ELF-1 (cell line): Measurements from ENCODE around the gene RNASE9.
"Not testable (repeated sequence)": the region's sequence is repeated elsewhere in the genome, so short reads cannot be mapped to it uniquely, and the experiment has no call there.

Source experiments
- DNase-seq: peaks from one replicate; pipeline ENCODE4 v3.0.0-alpha.2; 2016; ENCODE audit warnings: low read depth, low spot score

RNASE9 gene

GRCh38 chr14:20522332-20522731 is 38.5 kb downstream of the RNASE9 start:
- DNase-seq: no peak

GRCh38 chr14:20516921-20517320 is 43.9 kb downstream of the RNASE9 start:
- DNase-seq: no peak

- no peak for DNase-seq
Measured at GRCh38 chr14:20515846-20516245, 45.0 kb downstream of the RNASE9 start.

GRCh38 chr14:20512177-20512905 is 48.5 kb downstream of the RNASE9 start:
- DNase-seq: no peak

GRCh38 chr14:20508367-20508766 is 52.5 kb downstream of the RNASE9 start:
- no peak for DNase-seq

GRCh38 chr14:20507537-20507936 is 53.3 kb downstream of the RNASE9 start:
- DNase-seq: not testable (repeated sequence)

GRCh38 chr14:20506752-20507151 is 54.1 kb downstream of the RNASE9 start:
- not testable (repeated sequence) for DNase-seq

GRCh38 chr14:20506276-20506675 is 54.6 kb downstream of the RNASE9 start:
- not testable (repeated sequence) for DNase-seq
